Measurements from ENCODE around the gene OR13C3. TPM values are rescaled to one million over a fixed set of nuclear protein-coding genes. Genes with fewer than 3 reads are reported as not detected.

OR13C3 gene
- total and polyA plus RNA-seq, 2 of the 4 experiments (the other 2 are of a cell fraction) = not detected

DNA sequence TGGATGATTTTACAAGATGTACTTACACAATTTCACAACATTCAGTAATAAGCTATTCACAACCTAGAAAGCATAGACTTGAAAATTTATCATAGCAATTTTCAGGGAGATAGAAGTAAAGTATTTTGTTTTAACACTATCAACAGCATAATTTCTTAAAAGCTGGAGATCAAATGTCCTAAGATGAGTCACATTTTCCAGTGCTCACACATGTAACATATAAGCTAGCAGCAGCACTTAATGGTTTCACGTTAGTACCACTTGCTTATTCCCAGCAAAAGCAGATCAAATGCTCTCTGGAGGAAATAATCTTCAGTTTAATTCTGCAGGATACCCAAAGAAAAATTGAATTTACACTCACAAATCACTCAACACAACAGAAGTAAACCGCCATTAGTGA, 38.8 kb upstream of the OR13C3 start:
- H4K5ac ChIP-seq (ENCODE audit: low read depth, low read length) = no peak overlapping the region
- no peak overlapping the region for H3K9ac ChIP-seq (ENCODE audit: low read depth, low read length)
- H3K79me1 ChIP-seq (ENCODE audit: low read depth in 1 of 2, low read length in 2 of 2) = no peaks in the 10 kb centered on the region
- TF ChIP-seq RAD21 (IDR thresholded peaks at IDR 0.05; ENCODE audit: low read length) (no peak), MXI1 (IDR thresholded peaks at IDR 0.05; ENCODE audit: borderline replicate concordance, low read depth, low read length) (no peak), CHD1 (IDR thresholded peaks at IDR 0.05; ENCODE audit: low read depth, low read length) (no peak), RCOR1 (IDR thresholded peaks at IDR 0.05; ENCODE audit: insufficient replicate concordance, low read length) (no peak), RFX5 (IDR thresholded peaks at IDR 0.05; ENCODE audit: low read depth, low read length) (no peak)
- no peaks in the 10 kb centered on the region for H3K4me1 ChIP-seq (ENCODE audit: control insufficient read depth, insufficient read depth, low read length)
- H4K8ac ChIP-seq (ENCODE audit: low read depth in 2 of 2, low read length in 2 of 2) = no peak overlapping the region
- H2BK15ac ChIP-seq (ENCODE audit: low read depth, low read length) = no peak overlapping the region
- H2AK5ac ChIP-seq (ENCODE audit: low read depth, low read length) = no peak overlapping the region
- WGBS, 2 experiments (ENCODE audit: extremely low coverage in 2 of 2, insufficient read length in 1 of 2) = no CpG with 5 or more reads among the region's 2 CpGs
- no peak overlapping the region for H2BK5ac ChIP-seq (ENCODE audit: low read depth, low read length, poor library complexity, severe bottlenecking)
- no peaks in the 10 kb centered on the region for H3K36me3 ChIP-seq (ENCODE audit: control insufficient read depth, insufficient read depth, low read length)
- no peak overlapping the region for H3K18ac ChIP-seq (ENCODE audit: low read depth, low read length)
- ChIA-PET POLR2A (ENCODE audit: unreplicated experiment) (no interaction called here), CTCF (no interaction called here)
- no TSS peak for BruUV-seq (replicated peaks)
- H2BK120ac ChIP-seq (ENCODE audit: low read depth, low read length) = no peak overlapping the region
- H3K9me1 ChIP-seq (ENCODE audit: insufficient read depth, low read length) = no peaks in the 10 kb centered on the region
- no peak overlapping the region for H3K27ac ChIP-seq (ENCODE audit: insufficient read depth, low read length)
- H2AK9ac ChIP-seq (replicated peaks; ENCODE audit: low read depth, low read length, poor library complexity) = no peak overlapping the region
- H3K27me3 ChIP-seq (ENCODE audit: control insufficient read depth, insufficient read depth, low read length) = no peaks in the 10 kb centered on the region
- no peaks in the 10 kb centered on the region for H4K20me1 ChIP-seq (ENCODE audit: insufficient read depth, low read length)
- no peak overlapping the region for H3K4me2 ChIP-seq (ENCODE audit: low read depth, low read length)
- no peak overlapping the region for H3K23ac ChIP-seq (ENCODE audit: low read depth, low read length)
- no peak overlapping the region for H2BK20ac ChIP-seq (ENCODE audit: low read depth, low read length)
- intact Hi-C loops (cut with micrococcal nuclease) (loop anchor here (10.0 kb wide), 1 partner anchor 61 kb away; no protein-coding TSS in a partner anchor), in situ Hi-C loops (cut with MboI; ENCODE audit: low sequenced_read_pairs) (no loop called here), dilution Hi-C loops (cut with HindIII; ENCODE audit: low sequenced_read_pairs, unreplicated experiment) (no loop called here)
- no peak overlapping the region for H3K4ac ChIP-seq (ENCODE audit: low read depth, low read length)
- DNase-seq (no peak), ATAC-seq (ENCODE audit: low read depth) (no peak)
- no peak overlapping the region for H2AFZ ChIP-seq (replicated peaks; ENCODE audit: low read length, poor library complexity)
- no peaks in the 10 kb centered on the region for H3K9me3 ChIP-seq (ENCODE audit: control insufficient read depth, insufficient read depth, low read length)
- no peak overlapping the region for H3K4me3 ChIP-seq (ENCODE audit: insufficient read depth, low read depth, low read length)
- no peak overlapping the region for H3K14ac ChIP-seq (replicated peaks; ENCODE audit: low read depth, low read length)
- no peak overlapping the region for H4K91ac ChIP-seq (ENCODE audit: insufficient read depth, low read depth, low read length)
- no peak overlapping the region for H3K56ac ChIP-seq (ENCODE audit: extremely low read depth, insufficient read depth, low read length)
